ENCODE data around the gene IFT74.
A peak's percentile ranks its signal among the peaks of the same experiment; 100 is the strongest.

Gene IFT74

GRCh38 chr9:26975728-26976707 lies 19.8 kb downstream of the IFT74 start:
- DNase-seq (ENCODE audit: low read depth): peak; percentile 28
- Histone ChIP-seq H3K4me1 (ENCODE audit: control insufficient read depth, insufficient read depth, low read length) (peaks cover 10% of the 10 kb centered on the region), H3K27me3 (replicated peaks; ENCODE audit: control insufficient read depth, insufficient read depth, low read length) (no peaks in the 10 kb centered on the region), H3K36me3 (ENCODE audit: control insufficient read depth, insufficient read depth, low read length, severe bottlenecking) (peaks cover 13% of the 10 kb centered on the region), H3K9ac (ENCODE audit: low read length) (no peak overlapping the region), H3K9me3 (ENCODE audit: control insufficient read depth, low read length) (no peaks in the 10 kb centered on the region), H3K4me3 (ENCODE audit: low read length) (no peak overlapping the region)

GRCh38 chr9:26983340-26983739 lies 27.1 kb downstream of the IFT74 start:
- H3K36me3 ChIP-seq (ENCODE audit: control insufficient read depth, insufficient read depth, low read length, severe bottlenecking): peaks cover 34% of the 10 kb centered on the region
- H3K9me3 ChIP-seq (ENCODE audit: control insufficient read depth, low read length): no peaks in the 10 kb centered on the region
- H3K27me3 ChIP-seq (replicated peaks; ENCODE audit: control insufficient read depth, insufficient read depth, low read length): no peaks in the 10 kb centered on the region
- H3K4me1 ChIP-seq (ENCODE audit: control insufficient read depth, insufficient read depth, low read length): no peaks in the 10 kb centered on the region
- DNase-seq (ENCODE audit: low read depth): no peak
- no peak overlapping the region for H3K4me3 ChIP-seq (ENCODE audit: low read length)
- no peak overlapping the region for H3K9ac ChIP-seq (ENCODE audit: low read length)

- Histone ChIP-seq H3K9ac (ENCODE audit: low read length) (no peak overlapping the region), H3K4me3 (ENCODE audit: low read length) (no peak overlapping the region), H3K27me3 (replicated peaks; ENCODE audit: control insufficient read depth, insufficient read depth, low read length) (no peaks in the 10 kb centered on the region)
Measured at GRCh38 chr9:26995810-26996209, 39.6 kb downstream of the IFT74 start.

GRCh38 chr9:27003426-27004077 lies 47.3 kb downstream of the IFT74 start:
- Histone ChIP-seq H3K4me1 (ENCODE audit: control insufficient read depth, insufficient read depth, low read length) (no peaks in the 10 kb centered on the region), H3K27me3 (replicated peaks; ENCODE audit: control insufficient read depth, insufficient read depth, low read length) (no peaks in the 10 kb centered on the region), H3K9ac (ENCODE audit: low read length) (no peak overlapping the region), H3K36me3 (ENCODE audit: control insufficient read depth, insufficient read depth, low read length, severe bottlenecking) (peaks cover 9% of the 10 kb centered on the region), H3K9me3 (ENCODE audit: control insufficient read depth, low read length) (no peaks in the 10 kb centered on the region), H3K4me3 (ENCODE audit: low read length) (no peak overlapping the region)
- no peak for DNase-seq (ENCODE audit: low read depth)

More at GRCh38 chr9:26995810-26996209, 39.6 kb downstream of the IFT74 start:
- peaks cover 12% of the 10 kb centered on the region for H3K36me3 ChIP-seq (ENCODE audit: control insufficient read depth, insufficient read depth, low read length, severe bottlenecking)
- no peaks in the 10 kb centered on the region for H3K9me3 ChIP-seq (ENCODE audit: control insufficient read depth, low read length)
- no peaks in the 10 kb centered on the region for H3K4me1 ChIP-seq (ENCODE audit: control insufficient read depth, insufficient read depth, low read length)
- DNase-seq (ENCODE audit: low read depth): no peak

- Histone ChIP-seq H3K4me3 (ENCODE audit: low read length) (no peak within 1 kb of the TSS), H3K36me3 (ENCODE audit: control insufficient read depth, insufficient read depth, low read length, severe bottlenecking) (peaks cover 12% of the 10 kb centered on the region), H3K9me3 (ENCODE audit: control insufficient read depth, low read length) (no peaks in the 10 kb centered on the region), H3K9ac (ENCODE audit: low read length) (no peak within 1 kb of the TSS), H3K27me3 (replicated peaks; ENCODE audit: control insufficient read depth, insufficient read depth, low read length) (no peaks in the 10 kb centered on the region), H3K4me1 (ENCODE audit: control insufficient read depth, insufficient read depth, low read length) (no peaks in the 10 kb centered on the region)
- DNase-seq (ENCODE audit: low read depth): no peak
Measured at GRCh38 chr9:27005491-27005890, 49.3 kb downstream of the IFT74 start, which contains the start of gene LRRC19. TSS of gene LRRC19 (minus strand) at chr9:27005672. CDS start at chr9:26999694, 5,978 bp downstream.

- Histone ChIP-seq H3K9me3 (ENCODE audit: control insufficient read depth, low read length) (no peaks in the 10 kb centered on the region), H3K9ac (ENCODE audit: low read length) (no peak overlapping the region), H3K36me3 (ENCODE audit: control insufficient read depth, insufficient read depth, low read length, severe bottlenecking) (peaks cover 24% of the 10 kb centered on the region), H3K4me3 (ENCODE audit: low read length) (no peak overlapping the region), H3K27me3 (replicated peaks; ENCODE audit: control insufficient read depth, insufficient read depth, low read length) (no peaks in the 10 kb centered on the region), H3K4me1 (ENCODE audit: control insufficient read depth, insufficient read depth, low read length) (peaks cover 5% of the 10 kb centered on the region)
- DNase-seq (ENCODE audit: low read depth): peak; percentile 62
Measured at GRCh38 chr9:27019589-27019988, 63.4 kb downstream of the IFT74 start.

GRCh38 chr9:27022920-27023319 lies 66.7 kb downstream of the IFT74 start:
- H3K9me3 ChIP-seq (ENCODE audit: control insufficient read depth, low read length): no peaks in the 10 kb centered on the region
- H3K4me1 ChIP-seq (ENCODE audit: control insufficient read depth, insufficient read depth, low read length): peaks cover 5% of the 10 kb centered on the region
- peaks cover 16% of the 10 kb centered on the region for H3K36me3 ChIP-seq (ENCODE audit: control insufficient read depth, insufficient read depth, low read length, severe bottlenecking)
- H3K27me3 ChIP-seq (replicated peaks; ENCODE audit: control insufficient read depth, insufficient read depth, low read length): no peaks in the 10 kb centered on the region
- H3K9ac ChIP-seq (ENCODE audit: low read length): no peak overlapping the region
- no peak for DNase-seq (ENCODE audit: low read depth)
- no peak overlapping the region for H3K4me3 ChIP-seq (ENCODE audit: low read length)

- Histone ChIP-seq H3K9ac (ENCODE audit: low read length) (no peak overlapping the region), H3K4me1 (ENCODE audit: control insufficient read depth, insufficient read depth, low read length) (no peaks in the 10 kb centered on the region), H3K27me3 (replicated peaks; ENCODE audit: control insufficient read depth, insufficient read depth, low read length) (no peaks in the 10 kb centered on the region), H3K4me3 (ENCODE audit: low read length) (no peak overlapping the region), H3K36me3 (ENCODE audit: control insufficient read depth, insufficient read depth, low read length, severe bottlenecking) (peaks cover 5% of the 10 kb centered on the region), H3K9me3 (ENCODE audit: control insufficient read depth, low read length) (no peaks in the 10 kb centered on the region)
- DNase-seq (ENCODE audit: low read depth): no peak
Measured at GRCh38 chr9:27029186-27029585, 73.0 kb downstream of the IFT74 start.

GRCh38 chr9:27033815-27034403 lies 77.7 kb downstream of the IFT74 start:
- DNase-seq (ENCODE audit: low read depth): peak; percentile 80
- H3K4me3 ChIP-seq (ENCODE audit: low read length): no peak overlapping the region
- no peak overlapping the region for H3K9ac ChIP-seq (ENCODE audit: low read length)
- H3K36me3 ChIP-seq (ENCODE audit: control insufficient read depth, insufficient read depth, low read length, severe bottlenecking): no peaks in the 10 kb centered on the region
- no peaks in the 10 kb centered on the region for H3K9me3 ChIP-seq (ENCODE audit: control insufficient read depth, low read length)
- no peaks in the 10 kb centered on the region for H3K27me3 ChIP-seq (replicated peaks; ENCODE audit: control insufficient read depth, insufficient read depth, low read length)
- no peaks in the 10 kb centered on the region for H3K4me1 ChIP-seq (ENCODE audit: control insufficient read depth, insufficient read depth, low read length)

GRCh38 chr9:27037499-27037898 lies 81.3 kb downstream of the IFT74 start:
- DNase-seq (ENCODE audit: low read depth): no peak
- Histone ChIP-seq H3K9ac (ENCODE audit: low read length) (no peak overlapping the region), H3K9me3 (ENCODE audit: control insufficient read depth, low read length) (no peaks in the 10 kb centered on the region), H3K36me3 (ENCODE audit: control insufficient read depth, insufficient read depth, low read length, severe bottlenecking) (no peaks in the 10 kb centered on the region), H3K4me1 (ENCODE audit: control insufficient read depth, insufficient read depth, low read length) (no peaks in the 10 kb centered on the region), H3K4me3 (ENCODE audit: low read length) (no peak overlapping the region), H3K27me3 (replicated peaks; ENCODE audit: control insufficient read depth, insufficient read depth, low read length) (no peaks in the 10 kb centered on the region)

- H3K27me3 ChIP-seq (replicated peaks; ENCODE audit: control insufficient read depth, insufficient read depth, low read length): no peaks in the 10 kb centered on the region
- DNase-seq (ENCODE audit: low read depth): no peak
- no peaks in the 10 kb centered on the region for H3K4me1 ChIP-seq (ENCODE audit: control insufficient read depth, insufficient read depth, low read length)
- no peak overlapping the region for H3K4me3 ChIP-seq (ENCODE audit: low read length)
- H3K9ac ChIP-seq (ENCODE audit: low read length): no peak overlapping the region
- H3K36me3 ChIP-seq (ENCODE audit: control insufficient read depth, insufficient read depth, low read length, severe bottlenecking): peaks cover 5% of the 10 kb centered on the region
- H3K9me3 ChIP-seq (ENCODE audit: control insufficient read depth, low read length): no peaks in the 10 kb centered on the region
Measured at GRCh38 chr9:27041746-27042145, 85.5 kb downstream of the IFT74 start.

Measured in adipocyte (in vitro differentiated cells).